ENCODE results near the gene NAGA.

DNA sequence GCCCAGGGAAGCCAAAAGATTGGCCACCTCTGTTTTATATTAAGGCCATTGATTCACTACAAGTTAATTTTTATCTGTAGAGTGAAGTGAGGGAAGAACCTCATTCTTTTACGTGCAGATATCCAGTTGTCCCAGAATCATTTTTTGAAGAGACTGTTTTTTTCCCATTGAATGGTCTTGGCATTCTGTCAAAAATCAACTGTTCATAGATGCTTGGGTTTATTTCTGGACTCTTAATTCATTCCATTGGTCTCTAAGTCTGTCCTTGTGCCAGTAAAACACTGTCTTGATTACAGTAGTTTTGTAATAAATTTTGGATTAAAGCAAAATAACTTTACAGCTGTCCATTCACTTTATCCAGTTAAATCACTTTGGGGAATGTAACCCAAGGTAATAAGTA lies 45.2 kb downstream of the NAGA start:
- TF ChIP-seq, protein P1, sequence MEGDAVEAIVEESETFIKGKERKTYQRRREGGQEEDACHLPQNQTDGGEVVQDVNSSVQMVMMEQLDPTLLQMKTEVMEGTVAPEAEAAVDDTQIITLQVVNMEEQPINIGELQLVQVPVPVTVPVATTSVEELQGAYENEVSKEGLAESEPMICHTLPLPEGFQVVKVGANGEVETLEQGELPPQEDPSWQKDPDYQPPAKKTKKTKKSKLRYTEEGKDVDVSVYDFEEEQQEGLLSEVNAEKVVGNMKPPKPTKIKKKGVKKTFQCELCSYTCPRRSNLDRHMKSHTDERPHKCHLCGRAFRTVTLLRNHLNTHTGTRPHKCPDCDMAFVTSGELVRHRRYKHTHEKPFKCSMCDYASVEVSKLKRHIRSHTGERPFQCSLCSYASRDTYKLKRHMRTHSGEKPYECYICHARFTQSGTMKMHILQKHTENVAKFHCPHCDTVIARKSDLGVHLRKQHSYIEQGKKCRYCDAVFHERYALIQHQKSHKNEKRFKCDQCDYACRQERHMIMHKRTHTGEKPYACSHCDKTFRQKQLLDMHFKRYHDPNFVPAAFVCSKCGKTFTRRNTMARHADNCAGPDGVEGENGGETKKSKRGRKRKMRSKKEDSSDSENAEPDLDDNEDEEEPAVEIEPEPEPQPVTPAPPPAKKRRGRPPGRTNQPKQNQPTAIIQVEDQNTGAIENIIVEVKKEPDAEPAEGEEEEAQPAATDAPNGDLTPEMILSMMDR (IDR thresholded peaks at IDR 0.05): no peak
- no peak for TF ChIP-seq POLR2A (IDR thresholded peaks at IDR 0.05)

All from body of pancreas (tissue), 4 donors.